GM12864 (cell line): ENCODE results near the gene RPS16.
A peak's percentile ranks its signal among the peaks of the same experiment; 100 is the strongest.

Source experiments
- DNase-seq: peaks from one replicate; pipeline ENCODE4 v3.0.0-alpha.2; 2011; ENCODE audit warnings: low read depth
- H3K4me3 ChIP-seq: 2 replicates; pipeline ENCODE4 v1.5.1; 2011; ENCODE audit warnings: mild to moderate bottlenecking, low read depth, low read length, control low read depth
- CTCF ChIP-seq: IDR thresholded peaks from 2 replicates; pipeline ENCODE4 v1.5.1; 2011; ENCODE audit warnings: low read depth, mild to moderate bottlenecking, moderate library complexity, low read length, control low read depth, inconsistent platforms; ENCODE audit errors: missing control alignments

RPS16 gene

GRCh38 chr19:39434123-39435076 lies 1.3 kb downstream of the RPS16 start:
- no peak for TF ChIP-seq CTCF
- peak overlapping the region; percentile 87 for H3K4me3 ChIP-seq
- no peak for DNase-seq

GRCh38 chr19:39433480-39434079 lies 2.2 kb downstream of the RPS16 start:
- peak overlapping the region; percentile 87 for H3K4me3 ChIP-seq
- TF ChIP-seq CTCF, result no peak
- no peak for DNase-seq

GRCh38 chr19:39432677-39433025 lies 3.1 kb downstream of the RPS16 start:
- TF ChIP-seq CTCF, result no peak
- H3K4me3 ChIP-seq, result no peak overlapping the region
- no peak for DNase-seq

GRCh38 chr19:39430675-39431593 lies 4.8 kb downstream of the RPS16 start:
- DNase-seq, result no peak
- TF ChIP-seq CTCF, result no peak
- H3K4me3 ChIP-seq, result no peak overlapping the region; the same call in 1 of the 2 replicates

GRCh38 chr19:39428283-39429112 lies 7.3 kb downstream of the RPS16 start:
- no peak for TF ChIP-seq CTCF
- H3K4me3 ChIP-seq, result no peak overlapping the region
- DNase-seq, result no peak

- no peak for TF ChIP-seq CTCF
- DNase-seq, result no peak
- H3K4me3 ChIP-seq, result no peak overlapping the region
Observed at GRCh38 chr19:39427707-39428106, 8.0 kb downstream of the RPS16 start.
